DND-41 (cell line): ENCODE measurements around the gene SLC25A21.

Source experiments
- ATAC-seq: fragments of 200-7000 bp; cut with Tn5 transposase; 3 replicates; pipeline ENCODE4 v1.9.1; 2021; ENCODE audit warnings: low read depth; ENCODE audit not compliant: insufficient read depth
- DNase-seq: peaks from one replicate; pipeline ENCODE4 v3.0.0-alpha.2; 2020
- H2AFZ ChIP-seq: 2 replicates; pipeline ENCODE4 v1.6.0; 2012; ENCODE audit warnings: low read depth, low read length
- H3K27ac ChIP-seq: 2 replicates; pipeline ENCODE4 v1.5.1; 2012; ENCODE audit warnings: low read length, inconsistent platforms
- H3K27me3 ChIP-seq: fragments of 200-600 bp; sonication (generic); 2 replicates; pipeline ENCODE4 v1.6.0; 2012; ENCODE audit warnings: low read length, mild to moderate bottlenecking, inconsistent platforms; ENCODE audit not compliant: insufficient read depth, poor library complexity
- H3K36me3 ChIP-seq: 2 replicates; pipeline ENCODE4 v1.5.1; 2012; ENCODE audit warnings: low read length, inconsistent platforms; ENCODE audit not compliant: insufficient read depth
- H3K4me1 ChIP-seq: 2 replicates; pipeline ENCODE4 v1.5.1; 2012; ENCODE audit warnings: mild to moderate bottlenecking, low read length; ENCODE audit not compliant: insufficient read depth
- H3K4me2 ChIP-seq: 2 replicates; pipeline ENCODE4 v1.6.0; 2012; ENCODE audit warnings: mild to moderate bottlenecking, moderate library complexity, low read length, inconsistent platforms; ENCODE audit not compliant: insufficient read depth
- H3K4me3 ChIP-seq, 2 experiments: fragments of 200-600 bp in 1 of 2; shearing (Covaris generic) in 1 of 2; 2 replicates each; pipeline ENCODE4 v1.5.1; 2012 to 2016; ENCODE audit warnings: inconsistent platforms in 2 of 2, low read length in 2 of 2, mild to moderate bottlenecking in 2 of 2, low read depth in 1 of 2, moderate library complexity in 1 of 2
- H3K79me2 ChIP-seq: 2 replicates; pipeline ENCODE4 v1.6.0; 2012; ENCODE audit warnings: low read length, inconsistent platforms; ENCODE audit not compliant: insufficient read depth
- H3K9ac ChIP-seq: 2 replicates; pipeline ENCODE4 v1.6.0; 2012; ENCODE audit warnings: low read depth, mild to moderate bottlenecking, inconsistent platforms, low read length, moderate library complexity
- H3K9me3 ChIP-seq: 2 replicates; pipeline ENCODE4 v1.5.1; 2012; ENCODE audit warnings: low read length, moderate library complexity, mild to moderate bottlenecking, inconsistent platforms; ENCODE audit not compliant: insufficient read depth, severe bottlenecking
- H4K20me1 ChIP-seq: 2 replicates; pipeline ENCODE4 v1.6.0; 2012; ENCODE audit warnings: low read length; ENCODE audit not compliant: insufficient read depth
- EZH2 ChIP-seq: IDR thresholded peaks from 3 replicates; pipeline ENCODE4 v1.6.1; 2012; ENCODE audit warnings: borderline replicate concordance, low read depth, mild to moderate bottlenecking, moderate library complexity, low read length, inconsistent platforms; ENCODE audit not compliant: severe bottlenecking
- TF ChIP-seq, protein P1 (sequence below): IDR thresholded peaks from 2 replicates; pipeline ENCODE4 v1.5.1; 2012; ENCODE audit warnings: borderline replicate concordance, low read length, moderate library complexity, mild to moderate bottlenecking; ENCODE audit not compliant: poor library complexity, severe bottlenecking; ENCODE audit errors: extremely low read depth

SLC25A21 gene

DNA sequence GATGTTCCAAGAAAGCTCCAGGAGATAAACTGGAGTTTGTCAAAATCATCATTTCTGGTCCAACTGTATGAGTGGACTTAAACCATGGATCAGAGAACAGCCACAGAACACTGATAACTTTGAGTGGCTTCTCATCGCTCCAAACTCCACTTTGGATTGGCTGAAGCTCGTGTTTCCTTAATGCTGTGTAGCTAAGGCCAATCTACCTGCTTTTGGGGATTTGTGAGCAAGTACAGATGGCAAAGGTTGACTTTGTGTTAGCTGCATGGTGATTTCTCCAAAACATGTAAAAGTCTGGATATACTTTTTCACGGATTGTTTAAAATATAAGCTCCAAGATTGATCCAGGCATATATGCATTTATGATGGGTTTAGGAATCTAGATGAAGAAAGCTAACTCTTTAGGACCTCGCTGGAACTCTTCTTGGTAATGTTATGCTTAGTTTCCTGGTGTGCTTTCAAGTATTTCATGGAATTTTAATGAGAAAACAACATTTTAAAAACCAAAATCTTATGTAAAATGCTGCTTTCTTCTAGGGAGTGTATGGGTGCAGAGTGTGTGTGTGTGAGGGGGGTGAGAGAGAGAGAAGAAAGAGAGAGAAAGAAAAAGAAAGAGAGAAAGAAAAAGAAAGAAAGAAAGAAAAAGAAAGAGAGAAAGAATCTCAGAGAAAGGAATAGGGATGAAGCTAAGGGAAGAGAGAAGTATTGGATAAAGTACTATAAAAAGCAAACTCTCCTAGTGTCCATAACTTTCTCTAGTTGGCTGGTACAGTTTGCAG is 522.3 kb downstream of the SLC25A21 start:
- TF ChIP-seq EZH2, result no peak
- TF ChIP-seq, protein P1, sequence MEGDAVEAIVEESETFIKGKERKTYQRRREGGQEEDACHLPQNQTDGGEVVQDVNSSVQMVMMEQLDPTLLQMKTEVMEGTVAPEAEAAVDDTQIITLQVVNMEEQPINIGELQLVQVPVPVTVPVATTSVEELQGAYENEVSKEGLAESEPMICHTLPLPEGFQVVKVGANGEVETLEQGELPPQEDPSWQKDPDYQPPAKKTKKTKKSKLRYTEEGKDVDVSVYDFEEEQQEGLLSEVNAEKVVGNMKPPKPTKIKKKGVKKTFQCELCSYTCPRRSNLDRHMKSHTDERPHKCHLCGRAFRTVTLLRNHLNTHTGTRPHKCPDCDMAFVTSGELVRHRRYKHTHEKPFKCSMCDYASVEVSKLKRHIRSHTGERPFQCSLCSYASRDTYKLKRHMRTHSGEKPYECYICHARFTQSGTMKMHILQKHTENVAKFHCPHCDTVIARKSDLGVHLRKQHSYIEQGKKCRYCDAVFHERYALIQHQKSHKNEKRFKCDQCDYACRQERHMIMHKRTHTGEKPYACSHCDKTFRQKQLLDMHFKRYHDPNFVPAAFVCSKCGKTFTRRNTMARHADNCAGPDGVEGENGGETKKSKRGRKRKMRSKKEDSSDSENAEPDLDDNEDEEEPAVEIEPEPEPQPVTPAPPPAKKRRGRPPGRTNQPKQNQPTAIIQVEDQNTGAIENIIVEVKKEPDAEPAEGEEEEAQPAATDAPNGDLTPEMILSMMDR, result no peak
- no peak overlapping the region for H3K4me2 ChIP-seq
- no peaks in the 10 kb centered on the region for H4K20me1 ChIP-seq
- H3K4me3 ChIP-seq, result no peak overlapping the region
- no peak overlapping the region for H2AFZ ChIP-seq
- peaks cover 5% of the 10 kb centered on the region for H3K9me3 ChIP-seq
- no peak overlapping the region for H3K27ac ChIP-seq
- H3K4me1 ChIP-seq, result no peaks in the 10 kb centered on the region
- no peak for ATAC-seq
- DNase-seq, result no peak
- no peaks in the 10 kb centered on the region for H3K36me3 ChIP-seq
- no peak overlapping the region for H3K9ac ChIP-seq
- no peaks in the 10 kb centered on the region for H3K27me3 ChIP-seq
- no peaks in the 10 kb centered on the region for H3K79me2 ChIP-seq

DNA sequence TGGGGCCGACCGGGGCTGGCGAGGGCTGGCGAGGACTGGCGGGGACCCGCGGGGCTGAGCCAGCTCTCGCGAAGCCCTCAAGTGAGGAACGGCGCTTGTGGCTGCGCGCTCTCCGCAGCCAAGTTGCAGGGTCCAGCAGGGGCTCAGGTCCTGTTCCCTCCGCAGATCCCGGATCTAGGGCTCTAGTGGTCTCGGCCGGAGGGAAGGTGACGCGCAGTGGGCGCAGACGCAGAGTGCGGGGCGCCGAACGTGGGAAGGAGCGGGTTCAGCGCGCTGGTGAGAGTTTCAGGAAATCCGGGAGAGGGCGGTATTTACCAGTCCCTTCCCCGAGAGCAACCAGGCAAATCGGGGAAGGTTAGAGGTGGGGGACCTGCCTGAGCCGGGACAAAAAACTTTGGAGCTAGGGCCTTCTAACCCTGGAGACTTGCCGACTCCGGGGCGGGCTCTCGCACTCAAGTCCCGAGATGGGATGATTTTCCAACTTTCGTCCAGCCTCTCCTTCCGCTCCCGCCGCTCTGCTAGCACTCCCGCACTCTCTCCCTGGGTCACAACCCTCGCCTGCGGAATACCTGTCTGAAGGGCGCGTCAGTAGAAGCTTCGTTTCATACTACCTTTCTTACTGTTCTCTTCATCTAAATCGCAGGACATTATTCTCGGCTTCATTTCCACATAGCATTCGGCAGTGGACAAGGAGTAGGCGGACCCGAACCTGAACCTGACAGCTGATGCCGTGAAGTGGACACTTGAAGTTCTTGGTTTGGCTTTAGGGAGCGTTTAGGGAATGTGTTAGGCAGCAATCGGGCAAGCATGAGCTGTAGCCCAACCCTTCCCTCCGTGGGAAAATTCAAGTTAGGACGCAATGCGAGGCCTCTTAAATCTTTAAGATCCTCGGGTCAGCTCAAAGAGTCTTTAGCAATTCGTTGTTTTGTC is 524.3 kb downstream of the SLC25A21 start:
- DNase-seq, result no peak
- TF ChIP-seq EZH2, result no peak
- TF ChIP-seq, protein P1, result no peak
- no peak for ATAC-seq
- Histone ChIP-seq H3K9me3 (no peaks in the 10 kb centered on the region), H3K27me3 (no peaks in the 10 kb centered on the region), H3K4me2 (no peak overlapping the region), H3K79me2 (no peaks in the 10 kb centered on the region), H3K9ac (no peak overlapping the region), H3K4me3 (no peak overlapping the region), H3K4me1 (no peaks in the 10 kb centered on the region), H2AFZ (no peak overlapping the region), H3K27ac (no peak overlapping the region), H3K36me3 (no peaks in the 10 kb centered on the region), H4K20me1 (no peaks in the 10 kb centered on the region)

- TF ChIP-seq, protein P1, result no peak
- TF ChIP-seq EZH2, result no peak
- Histone ChIP-seq H3K4me1 (no peaks in the 10 kb centered on the region), H4K20me1 (no peaks in the 10 kb centered on the region), H3K9me3 (no peaks in the 10 kb centered on the region), H3K36me3 (no peaks in the 10 kb centered on the region), H3K27me3 (no peaks in the 10 kb centered on the region), H3K27ac (no peak overlapping the region), H3K79me2 (no peaks in the 10 kb centered on the region), H3K4me3 (no peak overlapping the region), H2AFZ (no peak overlapping the region), H3K9ac (no peak overlapping the region), H3K4me2 (no peak overlapping the region)
- no peak for DNase-seq
- ATAC-seq, result no peak
These were observed 525.0 kb downstream of the SLC25A21 start for GRCh38 chr14:36647417-36647823.
